DMS 273 treated with DMSO at 0.1 percent for 48 hours (cell line): ENCODE data around the gene SERPINB2.
"Not testable (repeated sequence)": the region's sequence is repeated elsewhere in the genome, so short reads cannot be mapped to it uniquely, and the experiment has no call there.

Experiments used
- DNase-seq: peaks from one replicate; lab custom pipeline; 2025; lab: John Stamatoyannopoulos, UW

Gene SERPINB2

DNA sequence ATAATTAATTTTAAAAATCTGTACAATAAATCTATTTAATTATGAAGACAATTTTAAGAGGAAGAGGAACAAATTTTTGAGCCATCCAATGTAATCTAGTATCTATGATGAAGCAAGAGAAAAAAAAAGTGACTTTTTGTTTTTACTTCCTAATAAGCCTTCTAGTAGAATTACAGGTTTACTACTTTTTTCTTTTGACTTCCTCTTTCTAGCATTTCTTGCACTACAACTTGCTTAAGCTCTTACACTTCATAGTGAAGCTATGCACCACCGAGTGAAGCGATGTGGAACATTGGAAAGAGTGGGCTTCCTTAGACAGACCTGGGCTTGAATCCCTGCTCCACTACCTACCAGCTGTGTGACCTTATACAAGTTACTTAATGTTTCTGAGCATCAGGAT is 2.1 kb downstream of the SERPINB2 start:
- no peak for DNase-seq

DNA sequence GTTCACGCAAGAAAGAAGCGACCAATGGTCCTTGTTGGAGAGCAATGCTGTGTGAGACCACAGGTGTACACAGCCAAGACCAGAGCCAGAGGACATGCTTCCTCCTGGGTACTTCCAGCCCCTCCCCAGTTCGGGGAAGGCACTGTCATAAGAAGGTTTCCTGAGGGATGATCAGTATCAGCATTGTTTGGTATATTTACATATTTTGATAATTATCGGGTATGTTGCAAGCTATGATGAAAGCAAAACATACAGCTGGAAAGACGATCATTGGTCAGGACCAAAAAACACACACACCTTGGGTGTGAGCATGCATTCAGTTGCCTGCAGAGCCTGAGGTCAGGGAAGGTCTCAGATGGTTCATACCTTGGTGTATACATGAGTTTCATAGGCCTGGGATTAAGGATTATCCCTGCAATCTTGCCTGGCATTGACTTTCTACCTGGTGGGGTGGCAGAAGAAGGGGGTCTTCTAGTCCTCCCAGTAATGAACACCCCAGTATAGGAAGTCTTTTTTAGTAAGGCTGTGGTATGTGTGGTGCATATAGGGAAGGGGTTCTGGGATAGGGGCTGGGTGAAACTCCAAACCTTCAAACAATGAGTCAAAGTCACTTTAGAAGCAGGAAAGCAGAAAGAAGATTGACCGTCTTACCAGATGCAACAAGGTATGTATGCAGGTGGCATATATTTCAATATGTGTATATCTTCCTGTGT is 2.9 kb downstream of the SERPINB2 start:
- DNase-seq, result no peak

DNA sequence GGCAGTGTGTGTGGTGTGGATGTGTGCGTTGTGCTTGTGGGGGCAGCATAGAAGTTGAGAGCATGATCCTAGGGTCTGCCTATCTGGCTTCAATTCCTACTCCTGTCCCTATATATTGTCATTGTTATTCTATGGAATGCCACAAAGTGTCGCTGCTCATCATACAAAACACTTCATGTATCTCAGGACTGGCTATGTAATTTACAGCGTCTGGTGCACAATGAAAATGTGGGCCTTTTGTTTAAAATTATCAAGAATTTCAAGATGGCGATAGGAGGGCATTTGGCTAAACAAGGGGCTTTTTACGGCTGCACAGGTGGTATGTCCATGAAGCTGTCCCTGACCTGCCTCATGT is 3.4 kb downstream of the SERPINB2 start:
- no peak for DNase-seq

DNA sequence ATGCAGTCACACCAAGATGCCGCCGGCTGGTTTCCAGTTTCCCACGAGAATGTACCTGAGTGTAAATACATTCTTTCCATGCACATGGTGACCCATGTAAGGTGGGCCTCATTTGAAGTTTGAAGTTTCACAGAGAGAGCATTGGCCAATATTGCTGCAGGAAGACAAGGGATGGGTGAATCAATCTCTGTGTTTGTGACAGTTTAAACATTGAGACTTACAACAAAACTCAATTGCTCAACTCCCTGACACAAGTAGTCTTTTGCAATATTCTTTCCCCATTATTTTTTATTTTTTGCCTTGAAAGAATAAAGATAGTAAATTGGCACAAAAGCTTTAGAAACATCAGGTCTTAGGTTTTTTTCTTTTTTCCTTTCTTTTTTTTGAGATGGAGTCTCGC is 5.1 kb downstream of the SERPINB2 start:
- no peak for DNase-seq

DNA sequence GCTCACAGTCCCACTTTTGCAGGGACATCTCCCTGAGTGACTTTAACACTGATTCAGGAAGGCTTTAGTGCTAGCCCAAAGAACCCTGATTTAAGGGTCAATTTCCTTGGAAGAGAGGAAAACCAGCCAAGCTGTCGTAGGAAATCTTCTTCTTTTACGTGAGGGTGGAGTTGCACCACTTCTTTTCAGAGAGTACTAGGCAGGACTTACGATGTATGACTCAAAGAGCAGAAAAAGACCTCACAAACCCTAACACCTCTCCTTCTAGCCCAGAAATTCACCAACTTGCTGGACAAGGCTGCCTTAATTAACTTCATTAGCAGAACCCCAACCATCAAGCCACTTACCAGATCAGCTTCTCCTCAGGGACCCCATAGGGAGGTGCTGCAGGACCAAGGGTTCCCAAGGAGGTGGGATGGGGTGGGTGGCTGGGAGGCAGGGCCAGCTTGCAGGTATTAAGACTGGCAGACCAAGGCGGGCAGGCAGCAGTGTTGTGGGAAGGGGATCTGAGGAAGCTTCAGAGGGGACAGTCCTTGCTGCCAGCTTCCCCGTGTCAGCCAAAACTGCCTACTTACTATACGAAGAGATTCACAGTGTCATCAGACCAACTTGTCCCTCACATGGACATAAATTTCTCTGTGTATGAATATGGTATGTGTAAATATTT is 6.7 kb downstream of the SERPINB2 start:
- DNase-seq, result no peak

DNA sequence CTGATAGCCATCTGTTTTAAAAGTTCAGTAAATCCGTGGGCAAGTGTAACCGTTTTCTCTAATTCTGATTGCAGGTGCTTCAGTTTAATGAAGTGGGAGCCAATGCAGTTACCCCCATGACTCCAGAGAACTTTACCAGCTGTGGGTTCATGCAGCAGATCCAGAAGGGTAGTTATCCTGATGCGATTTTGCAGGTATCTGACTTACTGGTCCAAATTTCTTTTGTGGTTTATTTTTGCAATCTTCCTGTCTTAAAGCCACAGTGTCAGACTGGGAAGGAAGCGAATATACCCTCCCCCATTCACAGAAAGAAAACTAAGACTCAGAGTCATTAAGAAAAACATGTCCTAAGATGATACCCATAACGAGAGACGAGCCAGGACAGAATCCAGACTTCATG is 7.7 kb downstream of the SERPINB2 start:
- no peak for DNase-seq

DNA sequence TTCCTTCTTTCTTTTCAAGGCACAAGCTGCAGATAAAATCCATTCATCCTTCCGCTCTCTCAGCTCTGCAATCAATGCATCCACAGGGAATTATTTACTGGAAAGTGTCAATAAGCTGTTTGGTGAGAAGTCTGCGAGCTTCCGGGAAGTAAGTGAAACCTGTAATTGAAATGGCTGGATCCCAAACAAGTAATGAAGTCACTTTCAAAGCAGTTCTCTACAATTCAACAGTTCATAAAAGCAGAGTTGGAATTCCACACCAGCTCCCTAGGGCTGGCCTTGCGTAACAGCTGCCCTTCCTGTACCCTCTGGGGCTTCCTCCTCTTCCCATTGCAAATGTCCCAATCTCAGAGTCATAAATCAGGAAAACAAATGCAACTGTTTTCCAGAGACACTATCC is 9.6 kb downstream of the SERPINB2 start:
- DNase-seq, result no peak

DNA sequence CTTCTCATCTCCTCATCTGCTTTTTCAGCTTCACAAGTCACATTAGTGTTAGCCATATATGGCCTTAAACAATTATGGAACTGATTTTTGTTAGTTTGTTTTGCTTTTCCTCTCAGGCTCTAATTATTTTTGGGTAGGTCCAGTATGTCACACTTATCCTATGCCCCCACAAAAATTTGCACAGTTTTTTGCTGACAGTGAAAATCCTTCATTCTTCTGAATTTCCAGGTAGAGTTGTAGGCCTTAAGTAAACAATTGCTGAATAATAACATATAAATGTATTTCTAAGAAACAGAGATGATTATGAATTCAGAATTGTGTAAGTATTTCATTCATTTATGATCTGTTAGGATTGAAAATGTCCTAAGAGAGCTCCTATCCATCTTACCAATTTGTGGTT is 11.7 kb downstream of the SERPINB2 start:
- no peak for DNase-seq

DNA sequence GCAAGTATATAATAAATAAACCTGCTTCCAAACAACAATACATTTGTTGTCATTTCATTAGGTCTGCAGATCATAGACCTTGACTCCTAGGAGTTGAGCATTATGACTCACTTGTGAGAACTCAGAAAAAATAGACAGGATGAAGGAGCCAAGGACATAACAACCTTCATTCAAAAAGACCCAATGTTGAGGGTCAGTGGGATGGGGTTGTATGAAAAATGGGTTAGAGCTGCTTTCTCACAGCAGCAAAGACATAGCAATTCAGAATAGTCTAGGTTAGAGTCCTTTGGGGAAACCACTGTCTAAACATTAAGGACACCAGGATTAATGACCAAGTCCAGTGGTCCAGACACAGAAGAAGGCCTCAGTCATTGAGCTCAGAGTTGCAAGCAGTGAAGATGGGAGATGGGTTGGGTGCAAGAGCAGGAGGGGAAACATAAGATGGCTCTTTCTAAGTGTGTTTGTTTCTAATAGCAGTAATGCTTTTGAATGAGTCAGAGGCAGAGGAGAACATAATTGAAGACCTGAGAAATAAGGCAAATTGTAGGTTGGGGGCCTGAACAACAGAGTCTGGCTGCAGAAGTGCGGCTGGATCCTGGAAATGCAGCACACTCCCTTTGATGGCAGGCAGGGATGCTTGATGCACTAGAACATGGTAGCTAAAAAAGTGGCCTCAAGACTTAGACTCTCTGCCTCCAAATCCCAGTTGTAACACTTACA is 16.5 kb downstream of the SERPINB2 start:
- no peak for DNase-seq

DNA sequence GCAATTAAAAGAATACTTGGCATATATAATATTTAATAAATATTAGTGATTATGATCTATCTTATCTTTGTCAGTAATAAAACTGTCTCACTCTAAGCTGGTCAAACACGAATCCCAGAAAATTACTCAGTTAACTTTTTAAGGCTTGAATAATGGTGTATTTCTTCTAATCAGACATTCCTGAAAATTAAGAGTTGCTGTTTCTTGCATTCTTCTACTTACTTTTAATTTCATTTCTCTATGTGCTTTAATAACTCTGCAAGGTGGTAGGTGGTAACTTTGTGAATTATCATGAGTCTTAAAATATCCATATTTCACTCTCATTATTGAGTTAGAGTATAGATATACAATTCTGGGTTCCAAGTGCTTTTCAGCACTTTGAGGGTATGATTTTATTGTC is 17.2 kb downstream of the SERPINB2 start:
- DNase-seq, result no peak

DNA sequence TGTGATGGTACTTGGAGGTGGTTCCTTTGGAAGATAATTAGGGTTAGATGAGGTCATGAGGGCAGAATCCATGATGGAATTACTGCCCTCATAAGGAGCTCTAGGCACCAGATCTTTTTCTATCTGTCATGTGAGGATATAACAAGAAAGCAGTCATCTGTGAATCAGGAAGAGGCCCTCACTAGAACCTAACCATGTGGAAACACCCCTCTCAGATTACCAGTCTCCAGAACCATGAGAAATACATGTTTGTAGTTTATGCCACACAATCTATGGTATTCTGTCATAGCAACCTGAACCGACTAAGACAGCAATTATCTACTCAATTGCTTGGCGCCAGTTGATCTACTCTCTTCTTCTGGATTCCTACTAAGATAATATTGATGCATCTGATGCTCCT is 17.9 kb downstream of the SERPINB2 start:
- DNase-seq, result no peak

DNA sequence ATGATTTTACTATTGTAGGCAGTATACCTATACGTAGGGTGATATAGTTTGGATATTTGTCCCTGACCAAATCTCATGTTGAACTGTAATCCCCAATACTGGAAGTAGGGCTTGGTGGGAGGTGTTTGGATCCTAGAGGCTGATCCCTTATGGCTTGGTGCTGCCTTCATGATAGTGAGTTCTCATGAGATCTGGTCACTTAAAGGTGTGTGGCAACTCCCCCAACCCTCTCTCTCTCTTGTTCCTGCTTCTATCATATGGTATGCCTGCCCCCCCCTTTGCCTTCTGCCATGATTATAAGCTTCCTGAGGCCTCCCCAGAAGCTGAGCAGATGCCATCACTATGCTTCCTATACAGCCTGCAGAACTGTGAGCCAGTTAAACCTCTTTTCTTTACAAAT is 18.6 kb downstream of the SERPINB2 start:
- DNase-seq, result no peak

DNA sequence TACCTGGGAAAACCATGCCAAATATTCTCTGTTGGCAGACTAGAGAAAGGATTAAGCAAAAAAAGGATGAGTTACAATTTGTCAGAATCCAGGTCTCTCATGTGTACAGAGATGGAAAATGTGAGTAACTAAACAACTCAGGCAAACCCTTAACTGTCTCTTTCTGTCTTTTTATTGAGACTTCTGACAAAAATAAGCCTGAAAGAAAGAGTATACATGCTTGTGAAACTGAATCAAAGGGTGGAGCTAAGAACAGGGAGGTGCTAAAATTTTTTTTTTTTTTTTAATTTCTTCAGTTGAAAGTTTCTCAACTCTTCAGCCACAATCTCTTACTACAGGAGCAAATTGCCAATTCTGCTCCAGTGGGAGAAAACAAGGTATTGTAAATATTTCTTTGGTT is 20.2 kb downstream of the SERPINB2 start, which contains the start of gene SERPINB10:
TSS of gene SERPINB10 (plus strand) at position 295 of the 400 bp plus-strand sequence. CDS start 7,553 bp downstream, outside the sequence.
- DNase-seq, result no peak

DNA sequence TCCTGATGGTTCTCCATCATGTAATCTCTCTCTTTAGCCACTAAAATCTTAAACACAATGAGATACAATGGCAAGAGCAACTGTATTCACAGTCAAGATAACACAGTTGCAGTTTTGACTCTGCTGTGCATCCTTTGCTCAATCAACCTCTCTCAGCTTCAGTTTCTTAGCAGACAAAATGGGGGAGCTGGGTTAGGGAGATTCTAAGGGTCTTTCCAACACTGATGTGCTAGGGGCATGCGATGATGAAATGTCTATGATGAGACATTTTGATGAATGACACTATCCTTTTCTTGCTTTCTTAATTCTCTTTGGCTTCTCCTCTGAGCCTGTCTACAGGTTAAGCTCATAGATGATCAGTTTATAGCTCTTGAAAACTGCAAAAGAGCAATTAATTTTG is 21.4 kb downstream of the SERPINB2 start:
- DNase-seq, result no peak

DNA sequence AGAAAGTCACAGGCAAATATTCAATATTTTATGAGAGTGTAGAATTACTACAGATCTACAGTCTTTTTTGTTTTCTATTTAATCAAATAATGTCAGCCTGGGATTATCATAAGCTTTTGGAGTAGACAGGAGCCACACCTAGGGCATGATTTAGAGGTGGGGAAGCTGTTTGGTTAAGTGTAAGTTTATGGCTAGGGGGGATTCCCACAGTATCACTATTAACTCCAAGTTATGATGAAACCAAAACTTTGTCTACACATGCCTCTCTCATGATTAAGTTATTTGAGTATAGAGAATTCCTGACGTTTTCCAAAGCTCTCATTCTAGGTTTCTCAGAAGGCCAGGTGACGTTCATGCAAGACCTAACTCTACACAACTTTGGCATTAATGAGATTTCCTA is 22.4 kb downstream of the SERPINB2 start:
- no peak for DNase-seq

DNA sequence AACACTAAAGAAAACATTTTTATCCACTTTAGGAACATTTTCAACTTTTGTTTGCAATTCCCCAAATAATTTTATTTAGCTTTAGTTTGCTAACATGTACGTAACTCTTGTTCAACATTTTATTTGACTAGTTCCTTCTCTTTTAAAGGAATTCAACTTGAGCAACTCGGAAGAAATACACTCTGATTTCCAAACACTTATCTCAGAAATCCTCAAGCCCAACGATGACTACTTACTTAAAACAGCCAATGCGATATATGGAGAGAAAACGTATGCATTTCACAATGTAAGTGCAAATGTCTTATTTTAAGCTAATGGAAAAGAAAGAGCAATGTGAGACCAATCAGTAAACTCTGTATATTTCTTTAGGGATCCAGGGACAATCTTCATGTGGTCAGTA is 30.3 kb downstream of the SERPINB2 start:
- DNase-seq, result no peak

DNA sequence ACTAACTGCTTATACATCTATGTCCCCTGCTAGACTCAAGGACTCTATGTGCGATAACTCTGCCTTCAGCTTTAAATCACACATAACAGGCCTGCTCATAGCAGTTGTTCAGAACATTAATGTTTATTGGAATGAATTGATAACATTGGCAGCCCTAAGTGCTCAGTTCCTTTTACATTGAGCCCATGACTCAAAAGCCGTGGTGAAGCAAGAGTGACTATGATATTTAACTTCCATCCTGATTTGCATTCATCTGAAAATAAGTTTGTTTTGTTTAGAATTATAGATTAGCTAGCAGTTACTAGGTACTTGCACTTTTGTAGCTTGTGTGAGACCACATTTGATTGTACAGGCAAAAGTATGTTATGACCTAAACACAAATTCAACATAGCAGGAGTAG is 34.5 kb downstream of the SERPINB2 start:
- no peak for DNase-seq

DNA sequence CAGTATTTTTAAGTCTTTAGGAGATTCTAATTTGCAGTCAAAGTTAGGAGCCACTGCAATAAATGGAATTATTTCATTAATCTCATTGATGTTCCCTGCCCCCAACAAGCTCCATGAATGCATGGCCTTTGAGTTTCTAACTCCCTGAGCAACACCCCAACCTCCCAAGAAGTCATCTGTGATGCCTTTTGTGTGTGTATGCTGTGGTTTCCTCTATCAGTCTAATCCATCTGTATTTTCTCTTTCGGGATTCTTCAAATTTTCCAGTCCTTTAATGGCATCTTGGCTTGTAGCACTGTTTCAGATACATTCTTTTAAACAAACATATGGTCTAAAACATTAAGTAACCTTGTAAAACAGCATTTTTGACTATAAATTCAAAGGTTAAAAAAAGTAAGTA is 37.0 kb downstream of the SERPINB2 start:
- no peak for DNase-seq

DNA sequence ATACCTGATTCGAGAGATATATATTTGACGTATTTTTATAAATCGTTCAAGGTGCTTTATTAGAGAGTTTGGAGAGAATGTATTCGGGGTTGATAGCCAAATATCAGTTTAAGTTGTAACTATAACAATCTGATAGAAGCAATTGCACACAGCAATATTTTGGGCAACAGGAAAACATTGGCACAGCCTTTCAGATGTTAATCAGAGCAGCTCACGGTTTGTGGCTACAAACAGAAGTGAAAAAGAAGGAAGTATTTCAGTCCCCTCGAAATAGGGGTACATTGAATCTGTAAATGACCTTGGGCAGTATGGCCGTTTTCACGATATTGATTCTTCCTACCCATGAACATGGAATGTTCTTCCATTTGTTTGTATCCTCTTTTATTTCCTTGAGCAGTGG is 40.8 kb downstream of the SERPINB2 start:
- DNase-seq, result no peak

DNA sequence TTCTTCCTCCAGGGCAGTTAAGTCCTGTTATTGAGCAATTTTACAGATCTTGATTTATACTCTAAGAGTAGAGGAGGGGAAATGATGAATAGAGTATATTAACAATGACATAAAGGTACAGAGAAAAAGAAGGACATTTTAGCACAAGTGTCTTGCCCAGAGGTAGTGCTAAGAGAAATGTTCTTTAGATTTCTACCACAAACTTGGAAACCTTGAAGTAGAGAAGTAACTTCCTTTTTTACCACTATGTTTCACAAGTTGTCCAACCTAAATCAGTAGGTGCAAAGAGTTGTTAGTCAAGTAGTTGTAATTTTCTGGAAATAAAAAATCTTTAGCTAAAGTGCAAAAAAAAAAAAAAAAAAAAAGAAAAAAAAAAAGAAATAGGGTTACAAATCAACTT is 41.9 kb downstream of the SERPINB2 start:
- not testable (repeated sequence) for DNase-seq

DNA sequence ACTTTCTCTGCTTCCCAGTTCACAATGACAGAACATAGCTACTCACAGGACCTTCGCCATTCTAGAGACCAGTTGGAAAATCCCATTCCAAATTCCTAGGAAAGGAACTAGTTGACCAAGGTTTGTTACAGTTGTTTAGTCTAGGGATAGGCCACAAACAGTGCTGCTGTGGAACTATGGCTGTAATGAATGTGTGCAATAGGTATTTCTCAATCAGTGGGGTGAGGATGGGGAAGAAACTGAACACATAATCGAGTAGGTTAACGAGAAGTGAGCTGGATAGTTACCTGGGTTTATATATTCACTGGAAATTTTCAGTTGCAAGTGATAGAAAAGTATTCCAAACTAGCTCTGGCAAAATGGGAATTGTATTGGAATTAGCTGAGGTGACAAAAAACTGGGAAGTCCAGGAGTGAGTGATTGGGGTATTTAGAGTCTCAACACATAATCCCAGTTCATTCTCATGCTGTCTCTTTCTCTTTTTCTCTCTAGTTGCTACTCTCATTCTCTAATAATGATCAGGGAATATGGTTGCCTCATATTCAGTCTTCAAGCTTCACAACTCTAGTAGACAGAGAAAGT is 43.4 kb downstream of the SERPINB2 start:
- DNase-seq, result no peak

DNA sequence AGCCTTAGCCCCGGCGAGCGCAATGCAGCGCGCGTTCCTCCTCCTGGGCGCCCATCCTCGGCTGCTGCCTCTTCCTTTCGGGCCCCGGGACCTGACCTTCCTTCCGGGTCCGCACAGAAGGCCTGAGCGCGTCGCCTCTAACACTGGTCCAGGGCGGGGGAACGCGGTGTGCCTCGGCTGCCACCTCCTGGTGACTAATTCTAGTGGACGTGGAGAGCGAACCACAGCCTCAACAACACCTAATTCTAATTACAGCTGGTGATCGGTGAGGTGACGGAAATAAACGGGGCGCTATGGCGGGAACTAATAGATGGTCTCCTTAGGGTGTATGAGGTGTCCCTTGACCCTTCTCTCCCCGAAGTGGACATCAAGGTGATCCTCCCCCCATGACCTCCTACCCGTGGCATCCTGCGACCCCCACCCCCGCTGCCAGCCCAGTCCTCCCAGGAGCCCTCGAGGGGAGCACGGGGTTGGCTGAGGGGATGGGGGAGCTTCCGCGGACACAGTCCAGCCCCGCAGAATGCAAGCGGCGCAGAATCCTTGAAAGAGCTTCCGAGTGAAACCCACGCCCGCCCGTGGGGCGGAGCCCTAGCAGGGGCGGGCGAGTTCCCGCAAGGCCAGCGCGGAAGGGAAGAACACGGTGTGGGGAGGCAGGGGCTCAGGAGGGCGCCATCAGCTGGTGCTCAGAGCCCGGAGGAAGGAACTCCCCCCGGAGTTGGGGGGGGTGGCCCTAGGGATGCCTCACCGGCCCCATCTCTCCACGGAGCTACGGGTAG is 48.8 kb downstream of the SERPINB2 start:
- peak; percentile 31 for DNase-seq
